ENCODE measurements around the gene SYT2.
"Not testable (repeated sequence)": the region's sequence is repeated elsewhere in the genome, so short reads cannot be mapped to it uniquely, and the experiment has no call there.

GRCh38 chr1:202615208-202615500 is 95.1 kb downstream of the SYT2 start:
- not testable (repeated sequence) for TF ChIP-seq CTCF, POLR2A (IDR thresholded peaks at IDR 0.05)

Data from Peyer's patch (tissue), 4 donors.